GM21576 (cell line): ENCODE measurements around the gene IGBP1.
"Not testable (repeated sequence)": the region's sequence is repeated elsewhere in the genome, so short reads cannot be mapped to it uniquely, and the experiment has no call there.

Experiments
- ATAC-seq: cut with Tn5 transposase; IDR thresholded peaks from one replicate; pipeline ENCODE4 v1.9.1; 2021; ENCODE audit warnings: mild to moderate bottlenecking, moderate library complexity; ENCODE audit not compliant: unreplicated experiment

The IGBP1 gene

GRCh38 chrX:70166601-70167590, 33.6 kb downstream of the IGBP1 start:
- ATAC-seq: no peak

- no peak for ATAC-seq
Observed at GRCh38 chrX:70168238-70169188, 35.3 kb downstream of the IGBP1 start.

- no peak for ATAC-seq
Observed at GRCh38 chrX:70169281-70169680, 36.0 kb downstream of the IGBP1 start.

GRCh38 chrX:70171624-70172023, 38.4 kb downstream of the IGBP1 start:
- no peak for ATAC-seq

- no peak for ATAC-seq
Observed at GRCh38 chrX:70172221-70172620, 39.0 kb downstream of the IGBP1 start.

- ATAC-seq: no peak
Observed at GRCh38 chrX:70172964-70173363, 39.7 kb downstream of the IGBP1 start.

- ATAC-seq: no peak
Observed at GRCh38 chrX:70174754-70175153, 41.5 kb downstream of the IGBP1 start.

- no peak for ATAC-seq
Observed at GRCh38 chrX:70175338-70175737, 42.1 kb downstream of the IGBP1 start.

GRCh38 chrX:70176938-70177533, 43.8 kb downstream of the IGBP1 start, which contains the start of gene DGAT2L6:
Gene DGAT2L6, plus strand, starts transcription at chrX:70177483. Its CDS starts 100 bp downstream, at chrX:70177583.
- peak; percentile 82 for ATAC-seq

- ATAC-seq: no peak
Observed at GRCh38 chrX:70183091-70183490, 49.8 kb downstream of the IGBP1 start.

- ATAC-seq: no peak
Observed at GRCh38 chrX:70190225-70190624, 57.0 kb downstream of the IGBP1 start.

- ATAC-seq: peak; percentile 85
Observed at GRCh38 chrX:70196961-70197720, 63.9 kb downstream of the IGBP1 start.

GRCh38 chrX:70201732-70202131, 68.5 kb downstream of the IGBP1 start:
- ATAC-seq: no peak

- ATAC-seq: no peak
Observed at GRCh38 chrX:70208479-70208878, 75.2 kb downstream of the IGBP1 start.

GRCh38 chrX:70209570-70209969, 76.3 kb downstream of the IGBP1 start:
- not testable (repeated sequence) for ATAC-seq
